Ovary (tissue), 9 donors: ENCODE results near the gene CAPZA1. TPM values are rescaled to one million over a fixed set of nuclear protein-coding genes. Genes with fewer than 3 reads are reported as not detected.

Source experiments
- DNase-seq, 5 donors: peaks; one replicate each; pipeline ENCODE4 v3.0.0-alpha.2; 2019 to 2020
- H3K27ac ChIP-seq, 2 donors: fragments of 200-600 bp; one replicate each; pipeline versions ENCODE4 v1.5.1 to v1.8.0; 2019 to 2022
- H3K27me3 ChIP-seq: fragments of 200-600 bp; one replicate; pipeline ENCODE4 v1.8.0; 2022
- H3K36me3 ChIP-seq: fragments of 200-600 bp; sonication (generic); one replicate; pipeline ENCODE4 v1.5.1; 2019
- H3K4me1 ChIP-seq: one replicate; pipeline ENCODE4 v1.8.1; 2013; ENCODE audit warnings: mild to moderate bottlenecking, moderate library complexity; ENCODE audit not compliant: insufficient read depth
- H3K4me3 ChIP-seq: fragments of 200-600 bp; sonication (generic); one replicate; pipeline ENCODE4 v1.5.1; 2017
- H3K9me3 ChIP-seq, 2 donors: fragments of 200-600 bp in 1 of 2; sonication (generic) in 1 of 2; one replicate each; pipeline versions ENCODE4 v1.5.1 to v1.8.1; 2013 to 2019; ENCODE audit warnings: mild to moderate bottlenecking in 1 of 2, moderate library complexity in 1 of 2
- EP300 ChIP-seq: sonication (generic); formaldehyde crosslinking; IDR thresholded peaks from one replicate; pipeline ENCODE4 v1.6.1; 2017; ENCODE audit warnings: antibody characterized with exemption
- POLR2A ChIP-seq: fragments of 450-650 bp; IDR thresholded peaks from one replicate; pipeline ENCODE4 v1.6.1; 2017; ENCODE audit warnings: antibody characterized with exemption, mild to moderate bottlenecking, moderate library complexity
- WGBS, 3 donors: extraction: QIAGEN DNeasy Blood & Tissue Kit in 1 of 3; methylation state at CpG; one replicate each; pipeline versions ENCODE4 v1.1.5 to v1.1.7; 2013 to 2017; 5-methylcytosine and 5-hydroxymethylcytosine counted together
- intact Hi-C, 4 donors: fragments of 100-400 bp; cut with DNase I; formaldehyde crosslinking; loops; one replicate each; pipeline versions ENCODE4 v1.11.0 to v1.15.1; 2022 to 2023
- polyA plus RNA-seq, 2 donors: library from polyadenylated mRNA; stranded (reverse); fragments of 200-250 nt in 1 of 2; fragments of 350-450 nt in 1 of 2; fragmentation: Illumina TruSeq in 1 of 2; extraction: RNeasy Lipid Tissue Mini Kit (QIAGEN cat#74804) in 1 of 2; gene quantifications; one replicate each; pipeline ENCODE4 v1.2.3, GENCODE V29; 2013 to 2014
- total RNA-seq, 7 donors: library from RNA; depleted of rRNA in 2 of 7; stranded (reverse); fragments of >200 nt in 2 of 7; fragmentation: NEBNext Ultra II Directional in 3 of 7; extraction: Animal tissue kit (Norgen Biotek cat#: 25700) in 3 of 7; gene quantifications; one replicate each; pipeline versions ENCODE4 v1.1.0 to v1.2.4, GENCODE V29; 2016 to 2023
- TF ChIP-seq, protein P1 (sequence below), 3 donors: fragments of 450-650 bp in 2 of 3; fragments of 200-600 bp in 1 of 3; IDR thresholded peaks; one replicate each; pipeline versions ENCODE4 v1.5.1 to v1.8.0; 2016 to 2022; ENCODE audit warnings: antibody characterized with exemption in 3 of 3, mild to moderate bottlenecking in 1 of 3
- donor health status: DM: no; HTN: no; CAD: no; lungs with moderate emphysema.
- donor health status: DM: no; HTN: no; CAD: no.
- donor health status: Bipolar disorder and iron deficiency.
- donor health status: DM: yes; HTN: yes; CAD: no.
- donor health status: DM: no; HTN: no; CAD: no.
- donor health status: DM: yes; HTN: yes; CAD: no.

Gene CAPZA1
- total and polyA plus RNA-seq, 9 donors: 31.3 to 81.2 (median 66.9) TPM

DNA sequence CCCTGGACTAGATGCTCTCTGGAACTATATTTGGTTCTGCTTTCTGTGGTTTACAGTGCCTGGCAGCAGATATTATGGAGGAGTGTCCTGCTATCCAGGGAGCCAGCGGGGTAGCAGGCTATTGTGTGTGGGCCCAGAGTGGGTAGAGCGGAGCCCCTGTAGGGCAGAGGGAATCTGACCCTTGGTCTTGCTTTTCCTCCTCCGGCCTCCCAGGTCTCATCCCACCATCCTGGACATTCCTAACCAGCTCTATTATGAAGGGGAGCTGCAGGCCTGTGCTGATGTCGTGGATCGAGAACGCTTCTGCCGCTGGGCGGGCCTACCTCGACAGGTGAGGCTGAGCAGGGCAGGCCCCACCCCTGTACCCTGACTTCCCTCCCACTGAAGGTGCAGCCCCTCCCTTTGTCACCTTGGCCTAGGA, 78.2 kb downstream of the CAPZA1 start:
- no peaks in the 10 kb centered on the region for H3K36me3 ChIP-seq
- no peak overlapping the region for H3K4me3 ChIP-seq
- intact Hi-C loops: no loop called here
- no peak for TF ChIP-seq POLR2A
- no peak for TF ChIP-seq EP300
- TF ChIP-seq, protein P1, sequence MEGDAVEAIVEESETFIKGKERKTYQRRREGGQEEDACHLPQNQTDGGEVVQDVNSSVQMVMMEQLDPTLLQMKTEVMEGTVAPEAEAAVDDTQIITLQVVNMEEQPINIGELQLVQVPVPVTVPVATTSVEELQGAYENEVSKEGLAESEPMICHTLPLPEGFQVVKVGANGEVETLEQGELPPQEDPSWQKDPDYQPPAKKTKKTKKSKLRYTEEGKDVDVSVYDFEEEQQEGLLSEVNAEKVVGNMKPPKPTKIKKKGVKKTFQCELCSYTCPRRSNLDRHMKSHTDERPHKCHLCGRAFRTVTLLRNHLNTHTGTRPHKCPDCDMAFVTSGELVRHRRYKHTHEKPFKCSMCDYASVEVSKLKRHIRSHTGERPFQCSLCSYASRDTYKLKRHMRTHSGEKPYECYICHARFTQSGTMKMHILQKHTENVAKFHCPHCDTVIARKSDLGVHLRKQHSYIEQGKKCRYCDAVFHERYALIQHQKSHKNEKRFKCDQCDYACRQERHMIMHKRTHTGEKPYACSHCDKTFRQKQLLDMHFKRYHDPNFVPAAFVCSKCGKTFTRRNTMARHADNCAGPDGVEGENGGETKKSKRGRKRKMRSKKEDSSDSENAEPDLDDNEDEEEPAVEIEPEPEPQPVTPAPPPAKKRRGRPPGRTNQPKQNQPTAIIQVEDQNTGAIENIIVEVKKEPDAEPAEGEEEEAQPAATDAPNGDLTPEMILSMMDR (IDR thresholded peaks at IDR 0.05): no peak
- H3K27ac ChIP-seq: peak overlapping the region in 1 of 2 donors; percentile 81
- no peaks in the 10 kb centered on the region for H3K9me3 ChIP-seq
- H3K4me1 ChIP-seq: peaks cover 19% of the 10 kb centered on the region
- no peaks in the 10 kb centered on the region for H3K27me3 ChIP-seq
- DNase-seq: no peak
- 88 to 94% (median 92%) methylated on average over 9 of the region's 9 CpGs for WGBS, 3 donors

DNA sequence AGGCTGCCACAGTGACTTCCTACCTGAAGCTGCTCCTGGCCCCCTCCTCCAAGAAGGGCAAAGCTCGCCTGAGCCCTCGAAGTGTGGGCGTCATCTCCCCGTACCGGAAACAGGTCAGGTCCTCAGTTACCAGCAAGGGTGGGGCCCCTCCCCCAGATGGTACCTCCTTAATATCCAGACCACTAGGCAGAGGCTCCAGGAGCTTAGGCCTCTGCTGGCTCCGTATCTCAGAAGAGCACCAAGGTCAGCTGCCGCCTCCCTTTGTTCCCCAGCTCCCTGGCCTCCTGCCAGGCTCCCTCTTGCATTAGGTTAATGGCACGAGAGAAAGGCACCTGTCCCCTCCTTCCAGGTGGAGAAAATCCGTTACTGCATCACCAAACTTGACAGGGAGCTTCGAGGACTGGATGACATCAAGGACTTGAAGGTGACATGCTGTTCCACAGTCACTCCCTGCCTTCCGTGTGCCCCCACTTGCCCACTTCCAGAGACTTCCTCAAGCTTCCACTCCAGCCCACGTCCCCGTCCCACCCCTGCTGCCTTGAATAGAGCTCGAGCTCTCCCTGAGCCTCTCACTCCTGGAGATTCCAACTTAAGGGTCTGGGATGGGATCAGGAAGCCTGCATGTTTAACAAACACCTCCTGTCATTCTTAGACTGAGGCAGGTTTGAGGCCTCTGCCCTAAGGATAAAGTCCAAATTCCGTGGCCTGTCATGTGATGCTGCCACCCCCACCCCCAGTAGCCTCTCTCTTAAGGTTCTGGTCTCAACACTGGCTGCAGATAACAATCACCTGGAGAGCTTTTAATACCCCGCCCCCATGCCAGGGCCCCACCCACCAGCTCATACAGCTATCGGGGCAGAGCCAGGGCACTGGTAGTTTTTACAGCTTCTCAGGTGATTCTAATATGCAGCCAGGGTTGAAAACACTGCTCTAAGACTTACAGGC, 79.0 kb downstream of the CAPZA1 start:
- peaks cover 19% of the 10 kb centered on the region for H3K4me1 ChIP-seq

DNA sequence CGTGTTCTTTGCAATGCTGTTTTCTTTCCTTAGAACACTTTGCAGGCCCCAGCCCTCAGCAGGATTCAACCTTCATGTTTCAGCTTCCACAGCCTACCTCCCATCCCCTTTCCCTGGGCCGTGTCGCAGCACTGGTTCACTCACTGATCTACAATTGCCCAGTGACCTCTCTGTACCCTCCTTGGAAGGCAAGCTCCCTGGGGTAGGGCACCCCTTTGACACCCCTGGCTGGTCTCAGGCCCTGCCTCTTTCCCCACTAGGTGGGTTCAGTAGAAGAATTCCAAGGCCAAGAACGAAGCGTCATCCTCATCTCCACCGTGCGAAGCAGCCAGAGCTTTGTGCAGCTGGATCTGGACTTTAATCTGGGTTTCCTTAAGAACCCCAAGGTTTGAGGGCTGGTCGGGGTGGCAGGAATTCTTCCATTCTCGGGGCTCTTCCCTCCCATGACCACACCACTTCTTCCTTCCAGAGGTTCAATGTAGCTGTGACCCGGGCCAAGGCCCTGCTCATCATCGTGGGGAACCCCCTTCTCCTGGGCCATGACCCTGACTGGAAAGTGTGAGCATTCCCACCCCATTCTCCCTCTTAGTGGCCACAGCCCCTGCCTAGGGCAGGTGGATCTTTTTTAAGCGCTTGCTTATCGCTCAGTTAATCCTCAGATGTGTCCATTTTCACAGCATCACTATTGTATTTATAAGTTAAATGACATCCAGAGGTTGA, 80.0 kb downstream of the CAPZA1 start:
- H3K9me3 ChIP-seq: no peaks in the 10 kb centered on the region
- no peaks in the 10 kb centered on the region for H3K36me3 ChIP-seq
- DNase-seq: no peak
- WGBS, 3 donors: 45 to 68% (median 50%) methylated on average over 13 of the region's 13 CpGs
- H3K27ac ChIP-seq: peak overlapping the region; percentile 81 to 89
- H3K4me1 ChIP-seq: peaks cover 22% of the 10 kb centered on the region
- TF ChIP-seq EP300 (no peak), POLR2A (no peak)
- TF ChIP-seq, protein P1 (IDR thresholded peaks at IDR 0.05): no peak
- no peaks in the 10 kb centered on the region for H3K27me3 ChIP-seq
- intact Hi-C loops: loop anchor here in 2 of 4 donors (10.0 kb wide), 3 partner anchors 75 to 305 kb away; partner anchors contain the start of genes CTTNBP2NL (in 2 of the 2) and WNT2B (in 1 of the 2)
- no peak overlapping the region for H3K4me3 ChIP-seq

More for the DNA sequence above, 79.0 kb downstream of the CAPZA1 start:
- peak overlapping the region; percentile 49 to 81 for H3K27ac ChIP-seq
- 62 to 70% (median 63%) methylated on average over 16 to 17 of the region's 17 CpGs for WGBS, 3 donors
- peak; percentile 52 to 68 (median 58) for DNase-seq
- TF ChIP-seq EP300 (no peak), POLR2A (no peak)
- TF ChIP-seq, protein P1 (IDR thresholded peaks at IDR 0.05): no peak
- H3K27me3 ChIP-seq: no peaks in the 10 kb centered on the region
- intact Hi-C loops: no loop called here
- H3K4me3 ChIP-seq: no peak overlapping the region
- H3K9me3 ChIP-seq: no peaks in the 10 kb centered on the region
- no peaks in the 10 kb centered on the region for H3K36me3 ChIP-seq
